HepG2 (cell line): ENCODE results near the gene QRICH2. TPM values are rescaled to one million over a fixed set of nuclear protein-coding genes. Genes with fewer than 3 reads are reported as not detected.

Experiments
- ATAC-seq: fragments of 200-7000 bp; cut with Tn5 transposase; 3 replicates; pipeline ENCODE4 v1.9.1; 2020; ENCODE audit warnings: mild to moderate bottlenecking, moderate library complexity
- BruUV-seq: library from RNA; stranded (reverse); fragments of 400-500 nt; replicated peaks from 2 replicates; lab custom pipeline; 2021; lab: Mats Ljungman, UMichigan
- CTCF ChIA-PET: fragments of 300-600 bp; formaldehyde crosslinking; extraction: SDS; loops from one replicate; lab custom pipeline; 2021; ENCODE audit warnings: low total read pairs, inconsistent platforms, low intra/inter-chr PET ratio; lab: Yijun Ruan, JAX
- POLR2A ChIA-PET: fragments of 350-600 bp; sonication (Branson Sonifier 250); formaldehyde crosslinking; loops from one replicate; lab custom pipeline; 2020; ENCODE audit warnings: antibody characterized with exemption, inconsistent platforms; lab: Yijun Ruan, JAX
- DNase-seq: peaks from one replicate; pipeline ENCODE4 v3.0.0-alpha.2; 2015; ENCODE audit warnings: low spot score
- FAIRE-seq: peaks from 3 replicates; lab custom pipeline; 2011; peaks lifted over from hg19 to GRCh38; lab: Jason Lieb, UNC
- H2AFZ ChIP-seq: one replicate; pipeline ENCODE4 v1.6.1; 2011; ENCODE audit warnings: low read length, inconsistent platforms
- H3K27ac ChIP-seq: fragments of 300-600 bp; 3 replicates; pipeline ENCODE4 v1.8.0; 2011; ENCODE audit warnings: mixed run types, mild to moderate bottlenecking, mixed read lengths, low read length, inconsistent platforms; ENCODE audit not compliant: insufficient read depth; ENCODE audit errors: extremely low read length
- H3K27me3 ChIP-seq, 2 experiments: fragments of 200-600 bp in 1 of 2; 2 replicates in 1 of 2; 3 replicates in 1 of 2; pipeline versions ENCODE4 v1.6.0 to v1.8.0; 2011; ENCODE audit warnings: low read length in 2 of 2, mild to moderate bottlenecking in 2 of 2, moderate library complexity in 2 of 2, inconsistent platforms in 1 of 2; ENCODE audit not compliant: insufficient read depth in 2 of 2, control insufficient read depth in 1 of 2
- H3K36me3 ChIP-seq, 2 experiments: fragments of 200-600 bp in 1 of 2; replicated peaks in 1 of 2; 2 replicates in 1 of 2; 3 replicates in 1 of 2; pipeline versions ENCODE4 v1.5.1 to v1.8.0; 2011; ENCODE audit warnings: low read length in 2 of 2, inconsistent platforms in 1 of 2; ENCODE audit not compliant: insufficient read depth in 2 of 2, control insufficient read depth in 1 of 2
- H3K4me1 ChIP-seq: 2 replicates; pipeline ENCODE4 v1.5.1; 2012; ENCODE audit warnings: low read length, inconsistent platforms; ENCODE audit not compliant: insufficient read depth
- H3K4me2 ChIP-seq: 2 replicates; pipeline ENCODE4 v1.6.0; 2011; ENCODE audit warnings: low read depth, low read length, inconsistent platforms
- H3K4me3 ChIP-seq, 3 experiments: fragments of 200-600 bp in 1 of 3; sonication (generic), shearing (Covaris generic) in 1 of 3; replicated peaks in 1 of 3; 2 replicates each; pipeline ENCODE4 v1.5.1; 2011 to 2016; ENCODE audit warnings: low read length in 3 of 3, inconsistent platforms in 2 of 3, low read depth in 2 of 3, mild to moderate bottlenecking in 2 of 3, control low read depth in 1 of 3, mixed read lengths in 1 of 3; ENCODE audit not compliant: insufficient read depth in 1 of 3
- H3K79me2 ChIP-seq: one replicate; pipeline ENCODE4 v1.6.1; 2011; ENCODE audit warnings: low read length, inconsistent platforms; ENCODE audit not compliant: insufficient read depth
- H3K9ac ChIP-seq: 2 replicates; pipeline ENCODE4 v1.6.0; 2011; ENCODE audit warnings: mild to moderate bottlenecking, low read depth, low read length, inconsistent platforms; ENCODE audit not compliant: insufficient read depth
- H3K9me3 ChIP-seq: 2 replicates; pipeline ENCODE4 v1.5.1; 2012; ENCODE audit warnings: mild to moderate bottlenecking, low read length
- H4K20me1 ChIP-seq: 2 replicates; pipeline ENCODE4 v1.6.0; 2011; ENCODE audit warnings: inconsistent platforms, mild to moderate bottlenecking, low read length, moderate library complexity; ENCODE audit not compliant: insufficient read depth
- CCDC6 ChIP-seq: sonication (generic); formaldehyde crosslinking; IDR thresholded peaks from 2 replicates; pipeline ENCODE4 v1.8.1; 2022; ENCODE audit warnings: mild to moderate bottlenecking, missing genetic modification reagents, moderate library complexity
- CEBPB ChIP-seq: IDR thresholded peaks from 2 replicates; pipeline ENCODE4 v1.6.1; 2011; ENCODE audit warnings: low read depth, low read length, improper control_type of control experiment, borderline replicate concordance
- FOXA3 ChIP-seq: IDR thresholded peaks from 2 replicates; pipeline ENCODE4 v1.6.1; 2016; ENCODE audit warnings: missing genetic modification reagents, missing compliant biosample characterization
- MXD1 ChIP-seq: sonication (generic); formaldehyde crosslinking; IDR thresholded peaks from 2 replicates; pipeline ENCODE4 v1.4.0; 2020; ENCODE audit warnings: mild to moderate bottlenecking, missing genetic modification reagents
- NRL ChIP-seq: sonication (generic); formaldehyde crosslinking; IDR thresholded peaks from 2 replicates; pipeline ENCODE4 v1.5.0; 2020; ENCODE audit warnings: missing genetic modification reagents, mild to moderate bottlenecking, moderate library complexity, borderline replicate concordance
- POLR2A ChIP-seq, 2 experiments: IDR thresholded peaks; 2 replicates each; pipeline ENCODE4 v1.6.1; 2011; ENCODE audit warnings: low read depth in 2 of 2, low read length in 2 of 2, mild to moderate bottlenecking in 1 of 2, moderate library complexity in 1 of 2; ENCODE audit not compliant: insufficient read depth in 1 of 2
- RBFOX2 ChIP-seq: fragments of 200-400 bp; formaldehyde crosslinking; IDR thresholded peaks from 2 replicates; pipeline ENCODE4 v1.6.1; 2017; ENCODE audit warnings: low read depth, mild to moderate bottlenecking, low read length
- SOX13 ChIP-seq, 3 experiments: fragments of 450-650 bp in 1 of 3; sonication (generic) in 1 of 3; formaldehyde crosslinking in 1 of 3; IDR thresholded peaks in 2 of 3; conservative IDR thresholded peaks in 1 of 3; 2 replicates each; pipeline versions ENCODE4 v1.5.0 to v1.6.1; 2016 to 2020; ENCODE audit warnings: antibody characterized with exemption in 1 of 3, mild to moderate bottlenecking in 1 of 3, missing compliant biosample characterization in 1 of 3, missing genetic modification reagents in 1 of 3, moderate library complexity in 1 of 3
- ZBTB38 ChIP-seq: sonication (generic); formaldehyde crosslinking; IDR thresholded peaks from 2 replicates; pipeline ENCODE4 v1.5.1; 2020; ENCODE audit warnings: mild to moderate bottlenecking, missing genetic modification reagents
- ZNF446 ChIP-seq: sonication (generic); formaldehyde crosslinking; IDR thresholded peaks from 2 replicates; pipeline ENCODE4 v1.5.0; 2020; ENCODE audit warnings: mild to moderate bottlenecking, missing genetic modification reagents
- ZNF772 ChIP-seq: sonication (generic); formaldehyde crosslinking; IDR thresholded peaks from 2 replicates; pipeline ENCODE4 v1.5.0; 2020; ENCODE audit warnings: mild to moderate bottlenecking, missing genetic modification reagents
- WGBS: methylation state at CpG from one replicate; pipeline ENCODE4 v1.1.6; 2017; ENCODE audit warnings: low lambda C conversion rate; 5-methylcytosine and 5-hydroxymethylcytosine counted together
- in situ Hi-C: cut with HindIII; loops from 2 replicates; pipeline ENCODE4 v1.10.0; 2017; ENCODE audit warnings: low pct_unique_long_range_greater_than_20kb; ENCODE audit not compliant: extremely low pct_ligation_motif_present
- intact Hi-C: fragments of 100-400 bp; cut with micrococcal nuclease; formaldehyde crosslinking; loops from one replicate; pipeline ENCODE4 v1.10.0; 2022; ENCODE audit not compliant: unreplicated experiment
- polyA plus RNA-seq, 8 experiments: library from polyadenylated mRNA; depleted of rRNA in 3 of 8; stranded (reverse) in 7 of 8; unstranded in 1 of 8; fragments of >200 nt; fragmentation: Illumina TruSeq in 4 of 8; extraction: Trizol in 4 of 8; gene quantifications; 2 replicates each; pipeline versions ENCODE4 v1.2.1 to v1.2.3, GENCODE V29; 2011 to 2016; ENCODE audit warnings: low read depth in 4 of 8, missing spikeins in 1 of 8, mixed read lengths in 1 of 8; ENCODE audit not compliant: insufficient read depth in 1 of 8
- total RNA-seq, 5 experiments: library from RNA; depleted of rRNA; stranded (reverse); fragments of >200 nt; fragmentation: Illumina TruSeq; extraction: Trizol; gene quantifications; 2 replicates each; pipeline ENCODE4 v1.2.3, GENCODE V29; 2016; ENCODE audit warnings: low read depth in 1 of 5
- TF ChIP-seq, protein P1 (sequence below): sonication (generic); formaldehyde crosslinking; IDR thresholded peaks from 2 replicates; pipeline ENCODE4 v1.4.0; 2020; ENCODE audit warnings: missing genetic modification reagents
- TF ChIP-seq, protein P2 (sequence below): sonication (generic); formaldehyde crosslinking; IDR thresholded peaks from 2 replicates; pipeline ENCODE4 v1.5.1; 2020; ENCODE audit warnings: mild to moderate bottlenecking, missing genetic modification reagents, moderate library complexity

Gene QRICH2
- total and polyA plus RNA-seq, 2 of the 13 experiments (the other 11 are each of a cell fraction or from before 2014, with no cell fraction given): 3.7 to 5.7 TPM

DNA sequence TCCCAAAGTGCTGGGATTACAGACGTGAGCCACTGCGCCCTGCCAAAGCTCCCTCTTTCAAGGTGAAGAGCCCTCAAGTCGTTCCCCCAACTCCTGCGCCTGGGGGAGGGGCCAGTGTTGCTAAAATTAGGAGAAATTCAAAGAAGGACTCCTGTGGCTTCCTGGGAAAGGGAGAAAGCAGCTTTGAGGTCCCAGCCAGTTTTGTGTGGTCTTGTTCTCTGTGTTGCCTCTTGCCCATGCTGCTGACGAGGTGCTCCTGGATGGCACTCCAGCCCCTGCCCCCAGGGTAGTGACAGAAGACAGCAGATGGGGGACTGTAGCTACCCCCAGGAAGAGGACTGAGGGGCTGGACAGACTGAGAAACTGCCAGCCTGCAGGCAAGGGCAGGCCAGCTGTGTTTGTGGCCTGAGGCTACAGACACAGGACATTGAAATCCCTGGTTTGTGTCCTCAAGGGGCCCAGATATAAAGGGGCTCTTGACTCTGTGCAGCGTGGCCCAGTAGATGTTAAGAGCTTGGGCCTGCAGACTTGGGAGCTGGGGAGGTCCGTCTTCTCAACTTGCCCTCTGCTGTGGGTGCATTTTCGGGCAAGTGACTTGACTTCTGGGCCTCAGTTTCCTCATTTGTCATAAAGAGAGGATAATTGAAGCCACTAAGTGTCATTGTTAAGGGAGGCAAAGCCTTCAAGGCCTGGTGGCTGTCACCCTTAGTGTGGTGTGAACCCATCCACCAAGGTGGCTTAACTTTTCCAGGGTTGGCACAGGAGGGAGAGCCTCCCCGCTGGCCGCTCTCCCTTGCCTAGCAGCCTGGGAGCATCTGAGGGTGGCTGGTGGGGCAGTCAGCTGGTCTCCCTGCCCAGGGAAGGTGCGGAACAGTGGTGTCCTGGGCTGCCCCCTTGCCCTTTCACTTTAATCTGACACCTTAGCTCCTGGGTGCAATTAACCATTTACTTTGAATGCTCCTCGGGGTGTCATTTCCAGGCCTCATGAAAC lies 38.8 kb downstream of the QRICH2 start (continued):
- TF ChIP-seq MXD1 (CRISPR knock-in tag) (0 out of 2 replicates have a peak, but pooled peaks have one; percentile 27), NRL (CRISPR knock-in tag) (0 out of 2 replicates have a peak, but pooled peaks have one; percentile 55), POLR2A (IDR thresholded peaks at IDR 0.05; ENCODE audit: insufficient read depth in 1 of 2, low read depth in 2 of 2, low read length in 2 of 2) (peak in 1 of 2 experiments; percentile 14; a peak in 1 of 4 replicates), ZNF772 (CRISPR knock-in tag) (0 out of 2 replicates have a peak, but pooled peaks have one; percentile 30)

GRCh38 chr17:76268015-76268749 lies 39.9 kb downstream of the QRICH2 start:
- ATAC-seq: no peak
- intact Hi-C loops: no loop called here
- Histone ChIP-seq H3K79me2 (peaks cover 25% of the 10 kb centered on the region), H3K9me3 (no peaks in the 10 kb centered on the region), H3K4me3 (no peak overlapping the region), H3K27me3 (no peaks in the 10 kb centered on the region), H3K27ac (no peak overlapping the region), H3K4me2 (peak overlapping the region; percentile 5; the same call in 1 of the 2 replicates), H4K20me1 (no peaks in the 10 kb centered on the region; the same call in 1 of the 2 replicates), H3K36me3 (peaks cover 8 to 12% of the 10 kb centered on the region in 2 experiments; a peak in 3 of 5 replicates), H2AFZ (no peak overlapping the region), H3K9ac (no peak overlapping the region), H3K4me1 (peaks cover 61% of the 10 kb centered on the region)
- BruUV-seq: no TSS peak
- 82% methylated on average over 8 of the region's 9 CpGs for WGBS
- ChIA-PET POLR2A (interaction anchor here (0.7 to 5.2 kb wide), 5 partner anchors 9 to 137 kb away, joined by 3 to 27 read pairs (median 4); no protein-coding TSS in a partner anchor), CTCF (no interaction called here)
- DNase-seq: no peak
- in situ Hi-C loops: no loop called here
- FAIRE-seq: no peak
- TF ChIP-seq, protein P1, sequence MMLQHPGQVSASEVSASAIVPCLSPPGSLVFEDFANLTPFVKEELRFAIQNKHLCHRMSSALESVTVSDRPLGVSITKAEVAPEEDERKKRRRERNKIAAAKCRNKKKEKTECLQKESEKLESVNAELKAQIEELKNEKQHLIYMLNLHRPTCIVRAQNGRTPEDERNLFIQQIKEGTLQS (CRISPR knock-in tag): 0 out of 2 replicates have a peak, but pooled peaks have one; percentile 21
- TF ChIP-seq RBFOX2 (0 out of 2 replicates have a peak, but pooled peaks have one; percentile 19), ZNF446 (CRISPR knock-in tag) (no peak), CEBPB (peak; percentile 24; the same call in 1 of the 2 replicates), ZBTB38 (CRISPR knock-in tag) (0 out of 2 replicates have a peak, but pooled peaks have one; percentile 24), CCDC6 (CRISPR knock-in tag) (no peak), FOXA3 (0 out of 2 replicates have a peak, but pooled peaks have one; percentile 26), SOX13 (IDR thresholded peaks at IDR 0.05) (no peak), SOX13 (CRISPR knock-in tag; conservative IDR thresholded peaks at IDR 0.05 in 1 of 2, IDR thresholded peaks at IDR 0.05 in 1 of 2) (peak in 1 of 2 experiments; percentile 12; a peak in 1 of 4 replicates)
- TF ChIP-seq, protein P2, sequence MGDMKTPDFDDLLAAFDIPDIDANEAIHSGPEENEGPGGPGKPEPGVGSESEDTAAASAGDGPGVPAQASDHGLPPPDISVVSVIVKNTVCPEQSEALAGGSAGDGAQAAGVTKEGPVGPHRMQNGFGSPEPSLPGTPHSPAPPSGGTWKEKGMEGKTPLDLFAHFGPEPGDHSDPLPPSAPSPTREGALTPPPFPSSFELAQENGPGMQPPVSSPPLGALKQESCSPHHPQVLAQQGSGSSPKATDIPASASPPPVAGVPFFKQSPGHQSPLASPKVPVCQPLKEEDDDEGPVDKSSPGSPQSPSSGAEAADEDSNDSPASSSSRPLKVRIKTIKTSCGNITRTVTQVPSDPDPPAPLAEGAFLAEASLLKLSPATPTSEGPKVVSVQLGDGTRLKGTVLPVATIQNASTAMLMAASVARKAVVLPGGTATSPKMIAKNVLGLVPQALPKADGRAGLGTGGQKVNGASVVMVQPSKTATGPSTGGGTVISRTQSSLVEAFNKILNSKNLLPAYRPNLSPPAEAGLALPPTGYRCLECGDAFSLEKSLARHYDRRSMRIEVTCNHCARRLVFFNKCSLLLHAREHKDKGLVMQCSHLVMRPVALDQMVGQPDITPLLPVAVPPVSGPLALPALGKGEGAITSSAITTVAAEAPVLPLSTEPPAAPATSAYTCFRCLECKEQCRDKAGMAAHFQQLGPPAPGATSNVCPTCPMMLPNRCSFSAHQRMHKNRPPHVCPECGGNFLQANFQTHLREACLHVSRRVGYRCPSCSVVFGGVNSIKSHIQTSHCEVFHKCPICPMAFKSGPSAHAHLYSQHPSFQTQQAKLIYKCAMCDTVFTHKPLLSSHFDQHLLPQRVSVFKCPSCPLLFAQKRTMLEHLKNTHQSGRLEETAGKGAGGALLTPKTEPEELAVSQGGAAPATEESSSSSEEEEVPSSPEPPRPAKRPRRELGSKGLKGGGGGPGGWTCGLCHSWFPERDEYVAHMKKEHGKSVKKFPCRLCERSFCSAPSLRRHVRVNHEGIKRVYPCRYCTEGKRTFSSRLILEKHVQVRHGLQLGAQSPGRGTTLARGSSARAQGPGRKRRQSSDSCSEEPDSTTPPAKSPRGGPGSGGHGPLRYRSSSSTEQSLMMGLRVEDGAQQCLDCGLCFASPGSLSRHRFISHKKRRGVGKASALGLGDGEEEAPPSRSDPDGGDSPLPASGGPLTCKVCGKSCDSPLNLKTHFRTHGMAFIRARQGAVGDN (CRISPR knock-in tag): peak; percentile 24; the same call in 1 of the 2 replicates
